ENCODE data around the gene VWA2. TPM values are rescaled to one million over a fixed set of nuclear protein-coding genes. Genes with fewer than 3 reads are reported as not detected.

The VWA2 gene
- polyA plus RNA-seq, 1 donor from 2014 or later, result not detected

DNA sequence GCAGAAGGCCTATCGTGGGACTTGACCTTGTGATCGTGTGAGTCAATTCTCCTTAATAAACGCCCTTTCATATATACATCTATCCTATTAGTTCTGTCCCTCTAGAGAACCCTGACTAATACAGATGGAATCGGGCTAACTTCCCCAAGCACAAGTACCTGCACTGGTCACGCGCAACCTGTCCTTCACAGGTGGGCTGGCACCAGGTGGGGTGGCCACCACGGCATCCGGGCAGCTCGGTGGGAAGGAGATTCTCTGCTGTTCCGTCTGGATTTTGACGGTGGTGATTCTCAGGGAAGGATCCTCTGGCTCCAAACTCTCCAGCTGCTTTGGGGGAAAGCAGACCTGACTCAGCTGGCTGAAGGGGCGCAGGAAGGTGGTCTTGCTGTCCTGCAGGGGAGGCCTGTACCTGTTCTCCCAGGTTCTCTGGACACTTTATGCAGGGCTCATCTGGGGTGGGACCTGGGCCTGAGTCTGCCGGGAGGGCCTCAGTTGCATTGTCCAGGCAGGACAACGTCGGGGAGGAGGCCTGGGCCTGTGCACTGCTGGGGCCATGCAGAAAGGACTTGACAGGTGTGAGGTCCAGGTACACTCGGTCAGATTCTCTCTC, 61.1 kb downstream of the VWA2 start:
- Histone ChIP-seq H2AFZ (ENCODE audit: low read depth, low read length) (no peak overlapping the region), H3K79me2 (replicated peaks; ENCODE audit: insufficient read depth, low read length) (no peaks in the 10 kb centered on the region), H4K20me1 (ENCODE audit: insufficient read depth) (no peaks in the 10 kb centered on the region), H3K4me2 (ENCODE audit: low read length) (no peak overlapping the region), H3K27ac (ENCODE audit: low read length) (no peak overlapping the region), H3K36me3 (ENCODE audit: insufficient read depth, low read length) (no peaks in the 10 kb centered on the region), H3K27me3 (ENCODE audit: insufficient read depth, low read depth, low read length) (no peaks in the 10 kb centered on the region), H3K9me2 (ENCODE audit: insufficient read depth, low read length) (no peaks in the 10 kb centered on the region), H3F3A (ENCODE audit: insufficient read depth, low read length, poor library complexity, severe bottlenecking) (peaks cover 4% of the 10 kb centered on the region), H3K9me3 (ENCODE audit: low read length) (no peaks in the 10 kb centered on the region), H3K4me3 (ENCODE audit: low read length) (no peak overlapping the region), H3K9ac (ENCODE audit: low read length) (no peak overlapping the region)
- TF ChIP-seq POLR2AphosphoS5 (IDR thresholded peaks at IDR 0.05), result no peak
- TF ChIP-seq, protein P1, sequence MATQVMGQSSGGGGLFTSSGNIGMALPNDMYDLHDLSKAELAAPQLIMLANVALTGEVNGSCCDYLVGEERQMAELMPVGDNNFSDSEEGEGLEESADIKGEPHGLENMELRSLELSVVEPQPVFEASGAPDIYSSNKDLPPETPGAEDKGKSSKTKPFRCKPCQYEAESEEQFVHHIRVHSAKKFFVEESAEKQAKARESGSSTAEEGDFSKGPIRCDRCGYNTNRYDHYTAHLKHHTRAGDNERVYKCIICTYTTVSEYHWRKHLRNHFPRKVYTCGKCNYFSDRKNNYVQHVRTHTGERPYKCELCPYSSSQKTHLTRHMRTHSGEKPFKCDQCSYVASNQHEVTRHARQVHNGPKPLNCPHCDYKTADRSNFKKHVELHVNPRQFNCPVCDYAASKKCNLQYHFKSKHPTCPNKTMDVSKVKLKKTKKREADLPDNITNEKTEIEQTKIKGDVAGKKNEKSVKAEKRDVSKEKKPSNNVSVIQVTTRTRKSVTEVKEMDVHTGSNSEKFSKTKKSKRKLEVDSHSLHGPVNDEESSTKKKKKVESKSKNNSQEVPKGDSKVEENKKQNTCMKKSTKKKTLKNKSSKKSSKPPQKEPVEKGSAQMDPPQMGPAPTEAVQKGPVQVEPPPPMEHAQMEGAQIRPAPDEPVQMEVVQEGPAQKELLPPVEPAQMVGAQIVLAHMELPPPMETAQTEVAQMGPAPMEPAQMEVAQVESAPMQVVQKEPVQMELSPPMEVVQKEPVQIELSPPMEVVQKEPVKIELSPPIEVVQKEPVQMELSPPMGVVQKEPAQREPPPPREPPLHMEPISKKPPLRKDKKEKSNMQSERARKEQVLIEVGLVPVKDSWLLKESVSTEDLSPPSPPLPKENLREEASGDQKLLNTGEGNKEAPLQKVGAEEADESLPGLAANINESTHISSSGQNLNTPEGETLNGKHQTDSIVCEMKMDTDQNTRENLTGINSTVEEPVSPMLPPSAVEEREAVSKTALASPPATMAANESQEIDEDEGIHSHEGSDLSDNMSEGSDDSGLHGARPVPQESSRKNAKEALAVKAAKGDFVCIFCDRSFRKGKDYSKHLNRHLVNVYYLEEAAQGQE (IDR thresholded peaks at IDR 0.05; ENCODE audit: borderline replicate concordance), result no peak
- no peak for TF ChIP-seq TAF1 (IDR thresholded peaks at IDR 0.05; ENCODE audit: low read depth)
- no peak for TF ChIP-seq MXI1 (conservative IDR thresholded peaks at IDR 0.05; ENCODE audit: poor library complexity, severe bottlenecking)
- no peak for TF ChIP-seq EZH2 (IDR thresholded peaks at IDR 0.05; ENCODE audit: borderline replicate concordance, insufficient read depth, low read length, poor library complexity, severe bottlenecking)
- TF ChIP-seq, protein P2, sequence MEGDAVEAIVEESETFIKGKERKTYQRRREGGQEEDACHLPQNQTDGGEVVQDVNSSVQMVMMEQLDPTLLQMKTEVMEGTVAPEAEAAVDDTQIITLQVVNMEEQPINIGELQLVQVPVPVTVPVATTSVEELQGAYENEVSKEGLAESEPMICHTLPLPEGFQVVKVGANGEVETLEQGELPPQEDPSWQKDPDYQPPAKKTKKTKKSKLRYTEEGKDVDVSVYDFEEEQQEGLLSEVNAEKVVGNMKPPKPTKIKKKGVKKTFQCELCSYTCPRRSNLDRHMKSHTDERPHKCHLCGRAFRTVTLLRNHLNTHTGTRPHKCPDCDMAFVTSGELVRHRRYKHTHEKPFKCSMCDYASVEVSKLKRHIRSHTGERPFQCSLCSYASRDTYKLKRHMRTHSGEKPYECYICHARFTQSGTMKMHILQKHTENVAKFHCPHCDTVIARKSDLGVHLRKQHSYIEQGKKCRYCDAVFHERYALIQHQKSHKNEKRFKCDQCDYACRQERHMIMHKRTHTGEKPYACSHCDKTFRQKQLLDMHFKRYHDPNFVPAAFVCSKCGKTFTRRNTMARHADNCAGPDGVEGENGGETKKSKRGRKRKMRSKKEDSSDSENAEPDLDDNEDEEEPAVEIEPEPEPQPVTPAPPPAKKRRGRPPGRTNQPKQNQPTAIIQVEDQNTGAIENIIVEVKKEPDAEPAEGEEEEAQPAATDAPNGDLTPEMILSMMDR (IDR thresholded peaks at IDR 0.05; ENCODE audit: poor library complexity, severe bottlenecking), result no peak
- no peak for TF ChIP-seq RAD21 (conservative IDR thresholded peaks at IDR 0.05)
- TF ChIP-seq SMC3 (conservative IDR thresholded peaks at IDR 0.05; ENCODE audit: poor library complexity), result no peak
- TF ChIP-seq EP300 (conservative IDR thresholded peaks at IDR 0.05; ENCODE audit: poor library complexity, severe bottlenecking), result no peak

DNA sequence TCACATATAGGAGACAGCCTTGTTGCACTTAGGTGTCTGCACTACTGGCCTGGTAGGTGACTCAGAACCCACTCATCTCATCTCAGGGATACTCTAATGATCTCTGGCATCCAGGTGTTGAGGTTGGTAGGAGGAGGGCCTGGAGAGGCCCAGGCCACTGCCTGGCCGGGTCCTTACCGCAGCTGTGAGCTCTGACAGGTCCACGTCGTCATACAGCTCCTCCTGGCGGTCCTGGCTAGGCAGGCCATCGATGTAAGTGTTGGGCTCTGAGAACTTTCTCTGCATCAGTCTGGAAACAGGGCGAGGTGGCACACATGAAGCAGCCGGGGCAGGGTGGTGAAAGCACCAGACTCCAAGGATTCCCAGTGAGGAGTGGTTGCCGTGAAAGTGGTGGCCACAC, 62.1 kb downstream of the VWA2 start:
- no peak for TF ChIP-seq MXI1 (conservative IDR thresholded peaks at IDR 0.05; ENCODE audit: poor library complexity, severe bottlenecking)
- TF ChIP-seq RAD21 (conservative IDR thresholded peaks at IDR 0.05), result no peak
- TF ChIP-seq EP300 (conservative IDR thresholded peaks at IDR 0.05; ENCODE audit: poor library complexity, severe bottlenecking), result no peak
- TF ChIP-seq TAF1 (IDR thresholded peaks at IDR 0.05; ENCODE audit: low read depth), result no peak
- TF ChIP-seq EZH2 (IDR thresholded peaks at IDR 0.05; ENCODE audit: borderline replicate concordance, insufficient read depth, low read length, poor library complexity, severe bottlenecking), result no peak
- no peak for TF ChIP-seq POLR2AphosphoS5 (IDR thresholded peaks at IDR 0.05)
- TF ChIP-seq SMC3 (conservative IDR thresholded peaks at IDR 0.05; ENCODE audit: poor library complexity), result no peak
- TF ChIP-seq, protein P2 (IDR thresholded peaks at IDR 0.05; ENCODE audit: poor library complexity, severe bottlenecking), result no peak
- TF ChIP-seq, protein P1 (IDR thresholded peaks at IDR 0.05; ENCODE audit: borderline replicate concordance), result no peak
- no peaks in the 10 kb centered on the region for H3K9me3 ChIP-seq (ENCODE audit: low read length)
- H3K4me3 ChIP-seq (ENCODE audit: low read length), result no peak overlapping the region
- no peaks in the 10 kb centered on the region for H3K9me2 ChIP-seq (ENCODE audit: insufficient read depth, low read length)
- H3K79me2 ChIP-seq (replicated peaks; ENCODE audit: insufficient read depth, low read length), result no peaks in the 10 kb centered on the region
- no peak overlapping the region for H3K9ac ChIP-seq (ENCODE audit: low read length)
- H2AFZ ChIP-seq (ENCODE audit: low read depth, low read length), result no peak overlapping the region
- H3K36me3 ChIP-seq (ENCODE audit: insufficient read depth, low read length), result no peaks in the 10 kb centered on the region
- peaks cover 4% of the 10 kb centered on the region for H3F3A ChIP-seq (ENCODE audit: insufficient read depth, low read length, poor library complexity, severe bottlenecking)
- H3K27me3 ChIP-seq (ENCODE audit: insufficient read depth, low read depth, low read length), result no peaks in the 10 kb centered on the region
- no peak overlapping the region for H3K27ac ChIP-seq (ENCODE audit: low read length)
- H3K4me2 ChIP-seq (ENCODE audit: low read length), result no peak overlapping the region
- H4K20me1 ChIP-seq (ENCODE audit: insufficient read depth), result no peaks in the 10 kb centered on the region

Measured in neural cell (in vitro differentiated cells).